Right renal cortex interstitium (tissue), 3 donors: ENCODE data around the gene RPL3. TPM values are rescaled to one million over a fixed set of nuclear protein-coding genes. Genes with fewer than 3 reads are reported as not detected.
A peak's percentile ranks its signal among the peaks of the same experiment; 100 is the strongest.

Experiments
- DNase-seq, 3 donors: peaks; one replicate each; pipeline ENCODE4 v3.0.0-alpha.2; 2013; ENCODE audit warnings: low read depth in 3 of 3, low spot score in 2 of 3
- polyA plus RNA-seq, 3 donors: library from polyadenylated mRNA; unstranded; fragments of 120-200 nt; gene quantifications; one replicate each; pipeline ENCODE4 v1.2.1, GENCODE V29; 2013; ENCODE audit not compliant: insufficient read length in 3 of 3

The RPL3 gene
- polyA plus RNA-seq, 3 donors: 3,033 to 3,217 (median 3,141) TPM

DNA sequence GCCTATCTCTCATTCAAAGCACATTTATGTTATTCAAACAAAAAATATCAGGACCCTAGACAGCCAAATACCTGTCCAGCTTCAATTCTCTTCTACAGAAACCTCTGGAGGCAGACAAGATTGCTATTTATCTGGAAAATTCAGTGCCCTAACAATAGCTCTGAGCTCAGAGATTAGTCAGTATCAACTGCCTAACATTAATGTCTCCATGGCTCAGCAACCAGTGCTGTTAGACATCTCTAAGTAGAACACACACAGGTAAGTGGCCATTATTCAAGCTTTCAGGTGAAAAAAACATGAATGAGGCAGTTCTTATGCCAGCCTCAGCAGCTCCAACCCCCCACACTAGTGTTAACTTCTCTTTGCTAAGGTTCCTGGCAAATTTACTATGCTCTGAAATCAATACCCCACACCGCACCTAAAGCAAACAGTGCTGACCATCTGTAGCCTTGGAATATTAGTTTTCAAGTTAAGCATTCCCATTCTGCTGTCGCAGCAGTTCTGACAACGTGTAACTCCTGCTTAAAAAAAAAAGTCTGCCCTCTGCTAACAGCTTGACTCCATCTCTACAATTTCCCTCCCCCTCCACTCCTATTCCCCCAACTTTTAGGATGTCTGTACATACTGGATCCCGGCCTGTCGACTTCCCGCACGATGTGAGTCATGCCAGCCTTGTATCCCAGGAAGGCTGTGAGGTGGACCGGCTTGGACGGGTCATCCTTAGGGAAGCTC lies 1.5 kb downstream of the RPL3 start:
- DNase-seq: no peak

- DNase-seq: no peak
Observed at GRCh38 chr22:39317084-39317774, 2.2 kb downstream of the RPL3 start.

- peak in 1 of 3 donors; percentile 73 for DNase-seq
Observed at GRCh38 chr22:39316440-39317083, 2.9 kb downstream of the RPL3 start.

- DNase-seq: no peak
Observed at GRCh38 chr22:39315389-39315788, 4.0 kb downstream of the RPL3 start.

- DNase-seq: no peak
Observed at GRCh38 chr22:39314251-39314971, 5.0 kb downstream of the RPL3 start.

DNA sequence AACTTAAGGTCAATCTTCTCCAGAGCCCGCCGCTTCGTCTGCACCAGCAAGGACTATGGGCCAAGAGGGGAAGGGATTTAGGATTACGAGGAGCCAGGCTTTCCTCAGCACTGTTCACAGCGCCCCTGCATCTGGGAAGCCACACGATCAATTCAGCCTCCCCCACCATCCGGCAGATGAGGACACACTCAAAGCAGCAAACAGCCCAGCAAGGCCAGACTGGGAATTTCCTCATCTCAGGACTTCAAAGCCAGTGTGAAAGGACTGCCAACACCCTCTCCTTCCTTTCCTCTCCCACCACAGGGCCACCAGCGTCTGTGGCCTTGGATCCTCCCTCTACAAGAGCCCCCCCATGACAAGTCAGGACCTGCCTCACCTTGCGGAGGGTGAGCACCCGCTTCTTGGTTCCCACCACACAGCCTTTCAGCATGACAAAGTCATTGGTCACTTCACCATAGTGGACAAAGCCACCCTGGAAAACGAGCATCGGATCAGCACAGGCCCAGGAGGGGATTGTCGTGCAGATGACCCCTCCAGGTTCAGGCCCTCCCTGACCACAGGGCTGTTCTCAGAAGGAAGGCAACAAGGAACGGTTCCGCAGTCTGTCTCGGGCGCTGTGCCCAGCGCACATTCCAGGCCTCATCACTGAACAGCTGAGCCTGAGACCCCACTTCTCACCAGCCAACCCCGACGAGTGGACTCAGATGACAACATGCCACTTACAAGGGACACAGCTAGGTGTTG lies 6.0 kb downstream of the RPL3 start:
- no peak for DNase-seq

DNA sequence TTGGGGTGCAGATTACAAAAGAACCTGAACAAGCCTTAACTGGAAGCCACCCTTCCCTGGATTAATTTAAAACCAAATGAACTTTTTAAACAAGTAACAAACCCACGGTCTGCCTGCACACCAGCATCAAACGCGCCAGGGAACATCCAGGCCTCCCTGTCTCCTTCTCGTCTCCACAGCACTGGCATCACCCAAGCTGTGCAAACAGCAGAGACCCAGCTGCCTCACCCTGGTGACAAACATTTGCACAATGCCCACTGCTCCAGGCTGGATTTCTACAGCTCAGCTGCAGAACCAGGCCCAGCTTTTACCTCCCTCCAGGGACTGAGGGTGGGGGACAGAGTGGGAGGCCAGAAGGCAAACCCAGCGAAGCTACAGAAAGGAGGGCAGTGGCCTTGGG lies 7.0 kb downstream of the RPL3 start:
- no peak for DNase-seq

GRCh38 chr22:39311592-39312400 lies 7.6 kb downstream of the RPL3 start:
- no peak for DNase-seq

GRCh38 chr22:39309881-39310714 lies 9.3 kb downstream of the RPL3 start:
- DNase-seq: no peak

- no peak for DNase-seq
Observed at GRCh38 chr22:39309364-39309861, 10.0 kb downstream of the RPL3 start.

DNA sequence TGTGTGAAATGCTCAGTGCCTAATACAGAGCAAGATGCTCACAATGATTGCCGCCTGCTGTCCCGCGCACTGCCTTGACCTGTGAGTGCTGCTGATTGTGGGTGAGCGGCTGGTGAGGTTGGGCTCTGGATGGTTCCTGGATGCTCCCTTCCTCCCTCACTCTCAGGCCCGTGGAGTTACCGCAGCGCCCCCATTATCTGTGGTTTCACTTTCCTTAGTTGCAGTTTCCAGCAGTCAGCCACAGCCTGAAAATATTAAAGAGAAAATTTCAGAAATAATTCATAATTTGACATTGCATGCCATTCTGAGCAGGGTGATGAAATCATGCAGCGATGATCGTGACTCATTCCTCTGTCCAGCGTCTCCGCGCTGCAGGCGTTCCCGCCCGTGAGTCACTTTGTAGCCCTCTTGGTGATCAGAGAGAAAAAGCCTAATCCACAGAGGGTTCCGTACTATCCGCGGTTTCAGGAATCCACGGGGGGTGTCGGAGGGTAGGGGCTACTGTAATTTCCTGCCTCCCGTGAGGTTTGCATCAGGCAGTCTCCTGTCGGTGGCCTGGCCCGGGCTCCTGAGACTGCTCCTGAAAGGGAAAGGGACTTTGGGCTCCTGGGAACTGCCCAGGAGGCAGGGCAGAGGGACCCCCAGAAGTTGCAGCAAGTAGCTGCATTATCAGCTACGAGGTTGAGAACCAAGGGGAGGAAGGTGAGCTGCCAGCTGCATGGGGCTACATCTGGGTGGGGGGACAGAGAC lies 10.6 kb downstream of the RPL3 start:
- no peak for DNase-seq

GRCh38 chr22:39306456-39307361 lies 12.7 kb downstream of the RPL3 start:
- no peak for DNase-seq

DNA sequence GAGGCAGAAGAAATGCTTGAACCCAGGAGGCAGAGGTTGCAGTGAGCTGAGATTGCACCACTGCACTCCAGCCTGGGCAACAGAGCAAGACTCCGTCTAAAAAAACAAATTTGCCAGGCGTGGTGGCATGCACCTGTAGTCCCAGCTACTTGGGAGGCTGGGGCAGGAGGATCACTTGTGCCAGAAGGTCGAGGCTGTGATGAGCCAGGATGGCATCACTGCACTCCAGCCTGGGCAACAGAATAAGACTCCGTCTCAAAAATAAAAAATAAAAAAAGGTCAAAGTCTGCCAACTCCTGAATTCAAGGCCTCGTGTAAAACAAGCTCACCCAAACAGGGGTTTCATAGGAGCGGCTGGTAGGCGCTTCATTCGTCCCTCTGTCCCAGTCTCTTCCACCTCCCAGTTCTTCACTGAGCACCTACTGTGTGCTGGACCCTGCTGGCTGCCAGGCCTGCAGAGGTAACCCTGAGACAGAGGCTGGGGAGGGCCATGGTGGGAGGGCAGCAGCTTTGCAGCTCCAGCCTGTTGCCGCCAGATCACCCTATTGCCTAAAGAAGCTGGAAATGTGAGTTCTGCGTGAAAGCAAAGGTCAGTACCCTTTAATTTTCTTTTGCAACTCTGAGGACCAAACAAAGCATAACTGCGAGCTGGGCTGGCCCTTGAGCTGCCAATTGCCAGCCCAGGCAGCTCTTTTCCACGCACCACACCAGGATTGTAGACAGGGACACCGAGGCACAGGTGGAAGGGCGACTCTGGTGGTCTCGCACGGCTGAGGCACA lies 15.3 kb downstream of the RPL3 start:
- no peak for DNase-seq

DNA sequence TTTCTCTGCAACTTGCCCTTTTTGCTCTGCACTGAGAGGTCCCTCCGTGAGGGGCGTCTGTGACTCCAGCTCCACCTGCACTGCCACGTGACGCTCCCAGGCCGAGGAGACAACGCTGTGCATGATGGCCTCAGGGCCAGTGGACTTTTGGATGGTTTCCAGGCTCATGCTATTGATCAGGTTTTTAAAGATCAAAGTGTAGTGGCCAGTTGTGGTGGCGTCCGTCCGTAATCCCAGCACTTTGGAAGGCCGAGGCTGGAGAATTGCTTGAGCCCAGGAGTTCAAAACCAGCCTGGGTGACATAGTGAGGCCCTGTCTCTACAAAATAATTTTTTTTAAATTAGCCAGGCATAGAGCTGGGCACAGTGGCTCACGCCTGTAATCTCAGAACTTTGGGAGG lies 16.1 kb downstream of the RPL3 start:
- DNase-seq: no peak

DNA sequence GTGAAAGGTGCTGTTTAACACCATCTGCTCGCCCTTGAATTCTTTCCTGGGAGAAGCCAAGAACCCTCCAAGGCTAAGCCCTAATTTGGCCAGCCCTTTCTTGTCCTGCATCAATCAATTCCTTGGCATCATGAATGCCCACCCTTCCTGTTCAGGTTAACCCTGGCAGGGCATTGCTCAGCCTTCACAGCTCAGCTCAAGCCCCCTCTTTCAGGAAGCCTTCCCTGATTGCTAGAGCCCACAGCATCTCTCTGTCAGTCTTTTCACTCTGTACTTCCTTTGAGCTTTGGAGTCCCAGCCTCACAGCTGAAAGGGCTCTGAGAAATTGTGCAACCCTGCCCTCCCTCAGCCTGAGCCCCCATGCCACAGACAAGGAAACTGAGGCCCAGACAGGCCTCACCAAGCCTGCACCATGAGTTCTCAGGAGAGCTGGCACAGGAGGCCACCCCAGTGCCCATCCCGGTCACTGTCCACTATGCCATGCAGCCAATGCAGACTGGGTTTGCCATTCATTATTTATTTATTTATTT lies 16.9 kb downstream of the RPL3 start:
- DNase-seq: no peak

- no peak for DNase-seq
Observed at GRCh38 chr22:39301926-39302325, 17.5 kb downstream of the RPL3 start.
